ENCODE results near the gene CCND1.

Gene CCND1

DNA sequence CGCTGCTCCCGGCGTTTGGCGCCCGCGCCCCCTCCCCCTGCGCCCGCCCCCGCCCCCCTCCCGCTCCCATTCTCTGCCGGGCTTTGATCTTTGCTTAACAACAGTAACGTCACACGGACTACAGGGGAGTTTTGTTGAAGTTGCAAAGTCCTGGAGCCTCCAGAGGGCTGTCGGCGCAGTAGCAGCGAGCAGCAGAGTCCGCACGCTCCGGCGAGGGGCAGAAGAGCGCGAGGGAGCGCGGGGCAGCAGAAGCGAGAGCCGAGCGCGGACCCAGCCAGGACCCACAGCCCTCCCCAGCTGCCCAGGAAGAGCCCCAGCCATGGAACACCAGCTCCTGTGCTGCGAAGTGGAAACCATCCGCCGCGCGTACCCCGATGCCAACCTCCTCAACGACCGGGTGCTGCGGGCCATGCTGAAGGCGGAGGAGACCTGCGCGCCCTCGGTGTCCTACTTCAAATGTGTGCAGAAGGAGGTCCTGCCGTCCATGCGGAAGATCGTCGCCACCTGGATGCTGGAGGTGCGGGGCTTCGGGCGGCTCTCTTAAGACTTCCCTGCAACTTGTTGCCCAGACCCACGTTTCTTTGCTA lies at the start of gene CCND1:
CCND1 (plus strand) TSS at position 162 of the 587 bp plus-strand sequence; CDS start at position 320, 158 bp downstream.
- peak; percentile 85 for DNase-seq (ENCODE audit: low spot score)
- TF ChIP-seq, protein P1, sequence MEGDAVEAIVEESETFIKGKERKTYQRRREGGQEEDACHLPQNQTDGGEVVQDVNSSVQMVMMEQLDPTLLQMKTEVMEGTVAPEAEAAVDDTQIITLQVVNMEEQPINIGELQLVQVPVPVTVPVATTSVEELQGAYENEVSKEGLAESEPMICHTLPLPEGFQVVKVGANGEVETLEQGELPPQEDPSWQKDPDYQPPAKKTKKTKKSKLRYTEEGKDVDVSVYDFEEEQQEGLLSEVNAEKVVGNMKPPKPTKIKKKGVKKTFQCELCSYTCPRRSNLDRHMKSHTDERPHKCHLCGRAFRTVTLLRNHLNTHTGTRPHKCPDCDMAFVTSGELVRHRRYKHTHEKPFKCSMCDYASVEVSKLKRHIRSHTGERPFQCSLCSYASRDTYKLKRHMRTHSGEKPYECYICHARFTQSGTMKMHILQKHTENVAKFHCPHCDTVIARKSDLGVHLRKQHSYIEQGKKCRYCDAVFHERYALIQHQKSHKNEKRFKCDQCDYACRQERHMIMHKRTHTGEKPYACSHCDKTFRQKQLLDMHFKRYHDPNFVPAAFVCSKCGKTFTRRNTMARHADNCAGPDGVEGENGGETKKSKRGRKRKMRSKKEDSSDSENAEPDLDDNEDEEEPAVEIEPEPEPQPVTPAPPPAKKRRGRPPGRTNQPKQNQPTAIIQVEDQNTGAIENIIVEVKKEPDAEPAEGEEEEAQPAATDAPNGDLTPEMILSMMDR (IDR thresholded peaks at IDR 0.05; ENCODE audit: borderline replicate concordance, control extremely low read depth, extremely low read depth, insufficient read depth, missing control alignments): peak; percentile 13
- in situ Hi-C loops (cut with MboI; ENCODE audit: low sequenced_read_pairs, unreplicated experiment): loop anchor here (10.0 to 25.0 kb wide), 2 partner anchors 354 to 536 kb away; partner anchors contain the start of gene MYEOV

DNA sequence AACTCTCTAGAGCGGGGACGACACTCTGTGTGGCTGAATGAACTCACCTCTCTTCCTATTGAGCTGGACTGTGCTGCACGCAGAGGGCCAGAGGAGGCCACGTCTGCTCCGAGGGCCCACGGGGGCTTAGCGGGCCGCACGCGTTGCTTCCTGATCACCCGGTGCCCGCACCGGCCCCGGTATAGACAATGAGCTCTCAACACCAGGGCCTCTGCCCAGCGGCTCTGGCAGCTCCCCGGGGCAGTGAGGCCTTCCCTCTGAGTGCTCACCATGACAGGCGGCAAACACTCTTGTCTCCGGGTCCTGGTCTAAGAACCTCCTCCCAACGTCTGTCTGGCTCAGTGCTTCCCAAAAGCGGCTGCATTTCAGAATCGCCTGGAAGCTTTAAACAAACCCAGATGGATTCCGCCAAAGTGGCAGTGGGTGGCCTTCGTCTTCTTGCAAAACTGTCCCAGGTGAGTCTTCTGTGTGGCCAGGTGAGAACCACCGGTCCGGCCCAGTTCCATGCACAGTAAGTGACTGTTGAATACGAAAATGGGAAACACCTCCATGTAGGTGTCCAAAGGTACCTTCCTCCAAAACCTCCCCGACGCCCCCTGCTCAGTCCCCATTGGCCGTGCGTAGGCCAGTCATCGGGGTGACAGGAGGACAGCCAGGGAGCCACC lies 47.8 kb upstream of the CCND1 start:
- TF ChIP-seq, protein P1 (IDR thresholded peaks at IDR 0.05; ENCODE audit: borderline replicate concordance, control extremely low read depth, extremely low read depth, insufficient read depth, missing control alignments): no peak
- DNase-seq (ENCODE audit: low spot score): no peak
- in situ Hi-C loops (cut with MboI; ENCODE audit: low sequenced_read_pairs, unreplicated experiment): no loop called here

DNA sequence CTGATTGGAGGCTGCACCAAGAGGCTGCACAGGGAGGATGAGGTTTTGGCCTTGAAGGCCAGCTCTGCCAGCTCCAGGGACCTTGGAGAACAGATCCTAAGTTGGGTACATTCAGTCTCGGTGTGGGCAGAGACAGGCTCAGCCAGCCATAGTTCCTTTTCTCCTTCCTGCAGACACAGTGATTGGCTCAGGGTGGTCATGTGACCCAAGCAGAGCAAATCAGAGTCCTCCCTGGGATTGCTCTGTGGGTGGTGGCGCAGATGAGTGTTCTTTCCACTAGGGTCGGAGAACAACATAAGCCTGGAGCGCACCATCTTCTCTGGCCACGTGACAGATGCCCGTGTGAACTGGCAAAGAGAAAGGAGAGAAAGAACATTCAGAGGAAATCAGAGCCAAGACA lies 47.1 kb upstream of the CCND1 start:
- TF ChIP-seq, protein P1 (IDR thresholded peaks at IDR 0.05; ENCODE audit: borderline replicate concordance, control extremely low read depth, extremely low read depth, insufficient read depth, missing control alignments): no peak
- in situ Hi-C loops (cut with MboI; ENCODE audit: low sequenced_read_pairs, unreplicated experiment): no loop called here
- no peak for DNase-seq (ENCODE audit: low spot score)

DNA sequence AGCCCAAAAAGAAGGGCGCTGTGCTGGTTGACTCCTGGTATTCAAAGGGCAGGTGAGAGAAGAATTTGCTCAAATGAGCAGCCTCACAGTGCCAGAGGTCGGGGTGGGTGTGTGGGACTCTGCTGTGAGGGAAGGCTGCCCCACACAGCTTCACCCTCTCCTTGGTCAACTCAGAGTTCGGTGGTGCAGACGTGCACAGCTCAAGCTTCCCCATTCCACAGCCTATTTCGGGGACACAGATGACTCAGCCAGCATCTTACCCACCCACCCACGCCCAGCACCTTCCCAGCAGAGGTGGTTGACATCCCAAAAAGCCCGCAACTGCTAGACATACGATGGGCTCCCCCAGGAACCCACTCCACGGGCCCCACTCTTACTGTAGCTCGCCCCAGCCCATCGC lies 46.5 kb upstream of the CCND1 start:
- in situ Hi-C loops (cut with MboI; ENCODE audit: low sequenced_read_pairs, unreplicated experiment): no loop called here
- DNase-seq (ENCODE audit: low spot score): no peak
- TF ChIP-seq, protein P1 (IDR thresholded peaks at IDR 0.05; ENCODE audit: borderline replicate concordance, control extremely low read depth, extremely low read depth, insufficient read depth, missing control alignments): no peak

DNA sequence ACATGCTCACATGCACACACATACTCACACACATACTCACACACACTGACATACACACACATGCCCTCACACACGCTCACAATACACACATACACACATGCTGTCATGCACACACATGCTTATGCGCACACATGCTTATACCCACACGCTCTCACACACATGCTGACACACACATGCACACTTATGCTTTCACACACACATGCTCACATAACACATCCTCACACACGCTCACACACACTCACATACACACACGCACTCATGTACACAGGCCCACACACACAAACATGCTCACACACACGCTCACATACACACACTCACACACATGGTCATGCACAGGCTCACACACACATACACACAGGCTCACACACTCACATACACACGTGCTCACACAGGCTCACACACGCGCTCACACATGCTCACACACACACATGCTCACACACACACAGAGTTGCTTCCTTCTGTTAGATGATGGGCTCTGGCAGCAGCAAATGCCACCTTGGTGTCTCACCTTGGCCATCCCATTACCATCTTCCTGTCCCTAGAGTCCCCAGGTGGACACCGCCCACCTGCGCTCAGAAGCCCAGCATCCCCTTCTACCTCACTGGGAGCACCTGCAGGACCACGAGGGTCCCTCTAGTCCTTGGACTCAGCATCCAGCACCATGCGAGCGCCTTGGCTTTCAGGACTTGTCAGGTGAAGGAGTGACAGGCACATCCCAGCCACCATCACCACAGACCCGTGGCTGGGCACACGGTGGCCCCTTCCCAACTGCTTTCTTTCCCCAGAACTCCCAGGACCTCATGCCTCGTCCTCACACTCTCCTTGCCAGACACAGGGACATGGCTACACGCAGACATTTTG lies 44.9 kb upstream of the CCND1 start:
- DNase-seq (ENCODE audit: low spot score): no peak
- TF ChIP-seq, protein P1 (IDR thresholded peaks at IDR 0.05; ENCODE audit: borderline replicate concordance, control extremely low read depth, extremely low read depth, insufficient read depth, missing control alignments): no peak
- in situ Hi-C loops (cut with MboI; ENCODE audit: low sequenced_read_pairs, unreplicated experiment): no loop called here

DNA sequence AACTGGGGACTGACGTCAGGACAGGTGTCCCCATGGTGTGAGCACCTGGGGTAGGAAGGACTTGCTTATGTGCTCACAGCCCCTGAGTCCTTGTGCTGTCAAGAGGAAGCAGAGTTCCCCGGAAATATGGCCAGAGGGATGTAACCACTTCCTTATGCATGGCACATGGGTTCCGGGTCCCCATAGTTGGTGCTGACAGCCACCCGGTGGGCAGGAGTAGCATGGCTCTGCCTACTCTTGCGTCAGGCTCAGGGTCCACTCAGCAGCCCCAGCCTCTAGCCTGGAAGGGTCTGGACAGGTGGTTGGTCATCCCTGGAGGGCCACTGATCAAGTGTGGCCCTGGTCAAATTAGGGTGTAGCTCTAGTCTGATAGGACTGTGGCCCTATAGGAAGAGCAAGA lies 42.8 kb upstream of the CCND1 start:
- DNase-seq (ENCODE audit: low spot score): no peak
- in situ Hi-C loops (cut with MboI; ENCODE audit: low sequenced_read_pairs, unreplicated experiment): no loop called here

More for the DNA sequence above, 42.8 kb upstream of the CCND1 start:
- TF ChIP-seq, protein P1 (IDR thresholded peaks at IDR 0.05; ENCODE audit: borderline replicate concordance, control extremely low read depth, extremely low read depth, insufficient read depth, missing control alignments): no peak
